Calu3 (cell line): Measurements from ENCODE around the gene USH1G. TPM values are rescaled to one million over a fixed set of nuclear protein-coding genes. Genes with fewer than 3 reads are reported as not detected.
A peak's percentile ranks its signal among the peaks of the same experiment; 100 is the strongest.
"Not testable (repeated sequence)": the region's sequence is repeated elsewhere in the genome, so short reads cannot be mapped to it uniquely, and the experiment has no call there.

Experiments
- BruUV-seq: library from RNA; stranded (reverse); fragments of 400-500 nt; replicated peaks from 2 replicates; lab custom pipeline; 2021; lab: Mats Ljungman, UMichigan
- CTCF ChIA-PET: fragments of 300-600 bp; sonication (Branson Sonifier 250); formaldehyde crosslinking; loops from one replicate; lab custom pipeline; 2022; ENCODE audit warnings: antibody characterized with exemption; lab: Charles Lee
- DNase-seq: peaks from one replicate; pipeline ENCODE4 v3.0.0; 2022
- H3K27ac Mint-ChIP-seq: one replicate; pipeline ENCODE4 v1.8.0; 2022; ENCODE audit warnings: mixed read lengths; ENCODE audit not compliant: unreplicated experiment
- H3K27me3 Mint-ChIP-seq: one replicate; pipeline ENCODE4 v1.8.0; 2022; ENCODE audit warnings: mixed read lengths; ENCODE audit not compliant: unreplicated experiment
- H3K36me3 Mint-ChIP-seq: one replicate; pipeline ENCODE4 v1.8.0; 2022; ENCODE audit warnings: mild to moderate bottlenecking, moderate library complexity, mixed read lengths; ENCODE audit not compliant: insufficient read depth, unreplicated experiment
- H3K4me1 Mint-ChIP-seq: one replicate; pipeline ENCODE4 v1.8.0; 2022; ENCODE audit warnings: mild to moderate bottlenecking, low read depth, mixed read lengths; ENCODE audit not compliant: unreplicated experiment
- H3K4me3 Mint-ChIP-seq: one replicate; pipeline ENCODE4 v1.8.0; 2022; ENCODE audit warnings: mild to moderate bottlenecking, low read depth, moderate library complexity, mixed read lengths; ENCODE audit not compliant: unreplicated experiment
- H3K9me3 Mint-ChIP-seq: one replicate; pipeline ENCODE4 v1.8.0; 2022; ENCODE audit warnings: low read depth, mixed read lengths; ENCODE audit not compliant: unreplicated experiment
- CTCF ChIP-seq: fragments of 200-600 bp; IDR thresholded peaks from one replicate; pipeline ENCODE4 v1.8.0; 2022; ENCODE audit warnings: antibody characterized with exemption; ENCODE audit not compliant: unreplicated experiment
- intact Hi-C: fragments of 100-400 bp; cut with micrococcal nuclease; formaldehyde crosslinking; loops from one replicate; pipeline ENCODE4 v1.10.0; 2022; ENCODE audit not compliant: unreplicated experiment
- total RNA-seq: library from RNA; stranded (reverse); gene quantifications from 2 replicates; pipeline ENCODE4 v1.2.3, GENCODE V29; 2022

The USH1G gene
- total RNA-seq, 1 experiment from 2014 or later: not detected

GRCh38 chr17:74971069-74971841 is 48.2 kb upstream of the USH1G start:
- CTCF ChIA-PET: interaction anchor here (0.7 to 4.2 kb wide), 6 partner anchors 9 to 776 kb away, joined by 3 to 26 read pairs (median 6); partner anchors contain the start of genes CDR2L and MRPL58
- H3K9me3 Mint-ChIP-seq: no peaks in the 10 kb centered on the region
- peaks cover 47% of the 10 kb centered on the region for H3K36me3 Mint-ChIP-seq
- no peak for TF ChIP-seq CTCF
- H3K4me1 Mint-ChIP-seq: peaks cover 38% of the 10 kb centered on the region
- H3K4me3 Mint-ChIP-seq: peak overlapping the region; percentile 72
- H3K27me3 Mint-ChIP-seq: no peaks in the 10 kb centered on the region
- BruUV-seq: TSS peak; percentile 51
- no peak for DNase-seq
- intact Hi-C loops: no loop called here
- H3K27ac Mint-ChIP-seq: peak overlapping the region; percentile 76

- no peak for DNase-seq
- Mint-ChIP-seq H3K27ac (no peak overlapping the region), H3K4me1 (peaks cover 40% of the 10 kb centered on the region), H3K4me3 (peak overlapping the region; percentile 72), H3K27me3 (no peaks in the 10 kb centered on the region), H3K36me3 (peaks cover 49% of the 10 kb centered on the region), H3K9me3 (no peaks in the 10 kb centered on the region)
- BruUV-seq: no TSS peak
- intact Hi-C loops: no loop called here
- no peak for TF ChIP-seq CTCF
- CTCF ChIA-PET: interaction anchor here (0.7 to 1.4 kb wide), 2 partner anchors 10 to 25 kb away, joined by 3 to 8 read pairs; no protein-coding TSS in a partner anchor
Measured at GRCh38 chr17:74970395-74970794, 47.3 kb upstream of the USH1G start.

GRCh38 chr17:74969501-74969900 is 46.4 kb upstream of the USH1G start:
- H3K4me3 Mint-ChIP-seq, BruUV-seq, H3K27me3 Mint-ChIP-seq, H3K9me3 Mint-ChIP-seq, intact Hi-C loops, DNase-seq, H3K27ac Mint-ChIP-seq: not testable (repeated sequence)
- H3K4me1 Mint-ChIP-seq: peaks cover 46% of the 10 kb centered on the region
- CTCF ChIA-PET: interaction anchor here (0.7 to 1.4 kb wide), 2 partner anchors 9 to 26 kb away, joined by 3 to 8 read pairs; no protein-coding TSS in a partner anchor
- peaks cover 50% of the 10 kb centered on the region for H3K36me3 Mint-ChIP-seq

- TF ChIP-seq CTCF: no peak
- Mint-ChIP-seq H3K27me3 (no peaks in the 10 kb centered on the region), H3K27ac (peak overlapping the region; percentile 54), H3K36me3 (peaks cover 60% of the 10 kb centered on the region), H3K4me1 (peaks cover 46% of the 10 kb centered on the region), H3K4me3 (peak overlapping the region; percentile 39), H3K9me3 (no peaks in the 10 kb centered on the region)
- DNase-seq: peak; percentile 78
- no TSS peak for BruUV-seq
- intact Hi-C loops: no loop called here
- CTCF ChIA-PET: interaction anchor here (0.6 to 1.3 kb wide), 5 partner anchors 10 to 569 kb away, joined by 3 to 5 read pairs (median 4); partner anchors contain the start of gene FDXR
Measured at GRCh38 chr17:74968361-74968780, 45.3 kb upstream of the USH1G start.
